ENCODE results near the gene SLC25A47. TPM values are rescaled to one million over a fixed set of nuclear protein-coding genes. Genes with fewer than 3 reads are reported as not detected.

SLC25A47 gene
- total RNA-seq, 1 experiment from 2014 or later = 0.13 TPM

- H3K18ac ChIP-seq (ENCODE audit: insufficient read length, low read depth, low read length) = no peak overlapping the region
- no peak overlapping the region for H2BK15ac ChIP-seq (ENCODE audit: low read depth, low read length)
- H4K91ac ChIP-seq (ENCODE audit: insufficient read length, low read depth, low read length) = no peak overlapping the region
- TF ChIP-seq, protein P1, sequence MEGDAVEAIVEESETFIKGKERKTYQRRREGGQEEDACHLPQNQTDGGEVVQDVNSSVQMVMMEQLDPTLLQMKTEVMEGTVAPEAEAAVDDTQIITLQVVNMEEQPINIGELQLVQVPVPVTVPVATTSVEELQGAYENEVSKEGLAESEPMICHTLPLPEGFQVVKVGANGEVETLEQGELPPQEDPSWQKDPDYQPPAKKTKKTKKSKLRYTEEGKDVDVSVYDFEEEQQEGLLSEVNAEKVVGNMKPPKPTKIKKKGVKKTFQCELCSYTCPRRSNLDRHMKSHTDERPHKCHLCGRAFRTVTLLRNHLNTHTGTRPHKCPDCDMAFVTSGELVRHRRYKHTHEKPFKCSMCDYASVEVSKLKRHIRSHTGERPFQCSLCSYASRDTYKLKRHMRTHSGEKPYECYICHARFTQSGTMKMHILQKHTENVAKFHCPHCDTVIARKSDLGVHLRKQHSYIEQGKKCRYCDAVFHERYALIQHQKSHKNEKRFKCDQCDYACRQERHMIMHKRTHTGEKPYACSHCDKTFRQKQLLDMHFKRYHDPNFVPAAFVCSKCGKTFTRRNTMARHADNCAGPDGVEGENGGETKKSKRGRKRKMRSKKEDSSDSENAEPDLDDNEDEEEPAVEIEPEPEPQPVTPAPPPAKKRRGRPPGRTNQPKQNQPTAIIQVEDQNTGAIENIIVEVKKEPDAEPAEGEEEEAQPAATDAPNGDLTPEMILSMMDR (conservative IDR thresholded peaks at IDR 0.05) = no peak
- peak overlapping the region; percentile 75 for H3K4me2 ChIP-seq (ENCODE audit: insufficient read depth, insufficient read length, low read length)
- H4K8ac ChIP-seq (replicated peaks; ENCODE audit: insufficient read length, low read depth, low read length) = no peak overlapping the region
- no peak overlapping the region for H2BK120ac ChIP-seq (ENCODE audit: low read depth, low read length, poor library complexity, severe bottlenecking)
- no peak overlapping the region for H3K27ac ChIP-seq (ENCODE audit: insufficient read length, low read depth, low read length)
- peaks cover 16% of the 10 kb centered on the region for H3K23me2 ChIP-seq (ENCODE audit: insufficient read length, low read depth, low read length, poor library complexity, severe bottlenecking)
- H3K14ac ChIP-seq (ENCODE audit: insufficient read depth, low read length) = no peak overlapping the region
- H3K79me1 ChIP-seq (ENCODE audit: insufficient read depth, low read depth, low read length, poor library complexity, severe bottlenecking) = peaks cover 3% of the 10 kb centered on the region
- H4K20me1 ChIP-seq (ENCODE audit: control insufficient read depth, insufficient read depth, insufficient read length) = peaks cover 4% of the 10 kb centered on the region
- no peak overlapping the region for H3K56ac ChIP-seq (ENCODE audit: insufficient read length, low read depth, low read length)
- no peaks in the 10 kb centered on the region; the same call in 1 of the 2 replicates for H3K4me1 ChIP-seq (ENCODE audit: insufficient read depth, low read length)
- H3K9ac ChIP-seq (ENCODE audit: extremely low read depth, insufficient read length, low read length) = peak overlapping the region; percentile 8
- WGBS (ENCODE audit: extremely low coverage, insufficient read length, low lambda C conversion rate) = no CpG with 5 or more reads among the region's 23 CpGs
- H3K27me3 ChIP-seq (ENCODE audit: insufficient read depth, low read length) = no peaks in the 10 kb centered on the region
- Mint-ChIP-seq H3K4me3 (peak overlapping the region; percentile 86 to 92), H3K36me3 (ENCODE audit: insufficient read depth in 1 of 3, low read depth in 3 of 3) (peaks cover 9 to 17% (median 16%) of the 10 kb centered on the region in 3 experiments), H3K4me1 (peaks cover 36 to 43% of the 10 kb centered on the region in 2 experiments), H3K27me3 (ENCODE audit: low read depth) (peaks cover 1% of the 10 kb centered on the region), H3K27ac (peak overlapping the region; percentile 83 to 94 (median 93)), H3K9me3 (no peaks in the 10 kb centered on the region; a peak in 1 of 5 replicates)
- H4K5ac ChIP-seq (ENCODE audit: insufficient read length, low read depth, low read length) = no peak overlapping the region
- no peak overlapping the region for H3T11ph ChIP-seq (ENCODE audit: low read length)
- H3K23ac ChIP-seq (ENCODE audit: insufficient read length, low read depth, low read length) = no peak overlapping the region
- H2AK5ac ChIP-seq (ENCODE audit: insufficient read length, low read length) = no peak overlapping the region
- no peak overlapping the region for H2AFZ ChIP-seq (ENCODE audit: low read length)
- peak; percentile 83 for DNase-seq
- H3K9me3 ChIP-seq (ENCODE audit: control insufficient read depth, low read depth, low read length) = no peaks in the 10 kb centered on the region
- no peak overlapping the region for H2BK5ac ChIP-seq (ENCODE audit: insufficient read length, low read length)
- no peak overlapping the region for H2BK20ac ChIP-seq (ENCODE audit: low read depth, low read length, poor library complexity, severe bottlenecking)
- no peak overlapping the region for H3K4ac ChIP-seq (ENCODE audit: low read depth, low read length)
- H3K79me2 ChIP-seq (ENCODE audit: insufficient read depth, low read length) = peaks cover 8% of the 10 kb centered on the region; the same call in 1 of the 2 replicates
- H2BK12ac ChIP-seq (ENCODE audit: insufficient read length, low read depth, low read length) = no peak overlapping the region
Observed at GRCh38 chr14:100304825-100305323, 18.3 kb upstream of the SLC25A47 start.
